ENCODE data around the gene TMX2. TPM values are rescaled to one million over a fixed set of nuclear protein-coding genes. Genes with fewer than 3 reads are reported as not detected.
"Not testable (repeated sequence)": the region's sequence is repeated elsewhere in the genome, so short reads cannot be mapped to it uniquely, and the experiment has no call there.

The TMX2 gene
- total RNA-seq, 1 experiment from 2014 or later, result 93.9 TPM

DNA sequence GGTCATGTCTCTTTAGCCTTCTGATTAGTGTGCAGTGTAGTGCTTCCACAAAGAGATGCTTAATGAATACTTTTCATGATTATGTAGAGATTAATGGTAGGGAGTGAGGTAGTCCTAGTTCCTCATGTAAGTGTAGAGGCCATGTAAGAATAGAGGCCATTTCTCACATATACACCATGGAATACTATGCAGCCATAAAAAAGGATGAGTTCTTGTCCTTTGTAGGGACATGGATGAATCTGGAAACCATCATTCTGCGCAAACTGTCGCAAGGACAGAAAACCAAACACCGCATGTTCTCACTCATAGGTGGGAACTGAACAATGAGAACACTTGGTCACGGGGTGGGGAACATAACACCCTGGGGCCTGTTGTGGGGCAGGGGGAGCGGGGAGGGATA is 21.9 kb upstream of the TMX2 start:
- Histone ChIP-seq H3K79me2 (ENCODE audit: insufficient read depth, low read length) (peaks cover 29% of the 10 kb centered on the region), H3K36me3 (ENCODE audit: control insufficient read depth in 1 of 2, insufficient read depth in 2 of 2, low read length in 2 of 2) (peaks cover 42 to 51% of the 10 kb centered on the region in 2 experiments)
- intact Hi-C loops (cut with micrococcal nuclease); H3K4me1 ChIP-seq (ENCODE audit: control insufficient read depth in 1 of 2, insufficient read depth in 2 of 2, low read length in 2 of 2); BruUV-seq (replicated peaks); H4K20me1 ChIP-seq (ENCODE audit: insufficient read depth); H2AFZ ChIP-seq (ENCODE audit: low read depth, low read length, poor library complexity, severe bottlenecking); H3K27me3 ChIP-seq (ENCODE audit: insufficient read depth, low read length); H3K4me2 ChIP-seq (ENCODE audit: low read length); CTCF ChIA-PET; H3K9me3 ChIP-seq (ENCODE audit: control insufficient read depth in 1 of 2, insufficient read depth in 1 of 2, low read depth in 1 of 2, low read length in 2 of 2); H3K4me3 ChIP-seq (replicated peaks in 1 of 2; ENCODE audit: low read depth in 1 of 2, low read length in 2 of 2); H3K9me2 ChIP-seq (ENCODE audit: insufficient read depth); RAD21 ChIA-PET (ENCODE audit: low non-redundant PET in 1 of 2, low total read pairs in 2 of 2, uncharacterized antibody in 2 of 2, unreplicated experiment in 2 of 2); DNase-seq (ENCODE audit: low read depth, low spot score); H3K9ac ChIP-seq (ENCODE audit: low read length); POLR2A ChIA-PET; H3K27ac ChIP-seq (ENCODE audit: low read depth, low read length); ATAC-seq: not testable (repeated sequence)

DNA sequence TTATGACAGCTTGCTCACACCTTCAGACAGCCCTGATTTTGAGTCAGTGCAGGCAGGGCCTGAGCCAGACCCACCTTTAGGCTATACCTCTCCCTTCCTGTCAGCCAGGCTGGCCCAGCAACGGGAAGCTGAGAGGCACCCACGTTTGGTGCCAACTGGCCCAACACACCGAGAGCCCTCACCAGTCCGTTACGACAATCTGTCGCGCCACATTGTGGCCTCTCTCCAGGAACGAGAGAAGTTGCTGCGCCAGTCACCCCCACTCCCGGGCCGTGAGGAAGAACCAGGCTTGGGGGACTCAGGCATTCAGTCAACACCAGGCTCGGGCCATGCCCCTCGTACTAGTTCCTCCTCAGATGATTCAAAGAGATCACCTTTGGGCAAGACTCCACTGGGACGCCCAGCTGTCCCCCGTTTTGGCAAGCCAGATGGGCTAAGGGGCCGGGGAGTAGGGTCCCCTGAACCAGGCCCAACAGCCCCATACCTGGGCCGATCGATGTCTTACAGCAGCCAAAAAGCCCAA is 13.5 kb upstream of the TMX2 start:
- H3K36me3 ChIP-seq (ENCODE audit: control insufficient read depth in 1 of 2, insufficient read depth in 2 of 2, low read length in 2 of 2), result peaks cover 32 to 48% of the 10 kb centered on the region in 2 experiments
- H3K4me1 ChIP-seq (ENCODE audit: control insufficient read depth in 1 of 2, insufficient read depth in 2 of 2, low read length in 2 of 2), result no peaks in the 10 kb centered on the region
- ChIA-PET POLR2A (no interaction called here), CTCF (interaction anchor here (1.0 kb wide), 1 partner anchor 102 kb away, joined by 3 read pairs; no protein-coding TSS in a partner anchor), RAD21 (ENCODE audit: low non-redundant PET in 1 of 2, low total read pairs in 2 of 2, uncharacterized antibody in 2 of 2, unreplicated experiment in 2 of 2) (no interaction called here)
- no peaks in the 10 kb centered on the region for H3K79me2 ChIP-seq (ENCODE audit: insufficient read depth, low read length)
- H3K9me2 ChIP-seq (ENCODE audit: insufficient read depth), result no peaks in the 10 kb centered on the region
- no peaks in the 10 kb centered on the region for H4K20me1 ChIP-seq (ENCODE audit: insufficient read depth)
- BruUV-seq (replicated peaks), result no TSS peak
- no peaks in the 10 kb centered on the region for H3K9me3 ChIP-seq (ENCODE audit: control insufficient read depth in 1 of 2, insufficient read depth in 1 of 2, low read depth in 1 of 2, low read length in 2 of 2)
- H2AFZ ChIP-seq (ENCODE audit: low read depth, low read length, poor library complexity, severe bottlenecking), result no peak overlapping the region
- intact Hi-C loops (cut with micrococcal nuclease), result no loop called here
- H3K4me2 ChIP-seq (ENCODE audit: low read length), result no peak overlapping the region
- H3K27me3 ChIP-seq (ENCODE audit: insufficient read depth, low read length), result no peaks in the 10 kb centered on the region
- no peak overlapping the region for H3K9ac ChIP-seq (ENCODE audit: low read length)
- H3K27ac ChIP-seq (ENCODE audit: low read depth, low read length), result no peak overlapping the region
- no peak overlapping the region for H3K4me3 ChIP-seq (replicated peaks in 1 of 2; ENCODE audit: low read depth in 1 of 2, low read length in 2 of 2)
- no peak for DNase-seq (ENCODE audit: low read depth, low spot score)
- ATAC-seq, result no peak
- TF ChIP-seq, protein P1, sequence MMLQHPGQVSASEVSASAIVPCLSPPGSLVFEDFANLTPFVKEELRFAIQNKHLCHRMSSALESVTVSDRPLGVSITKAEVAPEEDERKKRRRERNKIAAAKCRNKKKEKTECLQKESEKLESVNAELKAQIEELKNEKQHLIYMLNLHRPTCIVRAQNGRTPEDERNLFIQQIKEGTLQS (IDR thresholded peaks at IDR 0.05), result no peak
- no peak for TF ChIP-seq FOSL1 (IDR thresholded peaks at IDR 0.05; ENCODE audit: low read depth)
- no peak for TF ChIP-seq CBX3 (IDR thresholded peaks at IDR 0.05; ENCODE audit: low read depth)
- TF ChIP-seq, protein P2, sequence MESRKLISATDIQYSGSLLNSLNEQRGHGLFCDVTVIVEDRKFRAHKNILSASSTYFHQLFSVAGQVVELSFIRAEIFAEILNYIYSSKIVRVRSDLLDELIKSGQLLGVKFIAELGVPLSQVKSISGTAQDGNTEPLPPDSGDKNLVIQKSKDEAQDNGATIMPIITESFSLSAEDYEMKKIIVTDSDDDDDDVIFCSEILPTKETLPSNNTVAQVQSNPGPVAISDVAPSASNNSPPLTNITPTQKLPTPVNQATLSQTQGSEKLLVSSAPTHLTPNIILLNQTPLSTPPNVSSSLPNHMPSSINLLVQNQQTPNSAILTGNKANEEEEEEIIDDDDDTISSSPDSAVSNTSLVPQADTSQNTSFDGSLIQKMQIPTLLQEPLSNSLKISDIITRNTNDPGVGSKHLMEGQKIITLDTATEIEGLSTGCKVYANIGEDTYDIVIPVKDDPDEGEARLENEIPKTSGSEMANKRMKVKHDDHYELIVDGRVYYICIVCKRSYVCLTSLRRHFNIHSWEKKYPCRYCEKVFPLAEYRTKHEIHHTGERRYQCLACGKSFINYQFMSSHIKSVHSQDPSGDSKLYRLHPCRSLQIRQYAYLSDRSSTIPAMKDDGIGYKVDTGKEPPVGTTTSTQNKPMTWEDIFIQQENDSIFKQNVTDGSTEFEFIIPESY (IDR thresholded peaks at IDR 0.05; ENCODE audit: extremely low read depth, insufficient replicate concordance, low read length), result no peak
- TF ChIP-seq, protein P3, sequence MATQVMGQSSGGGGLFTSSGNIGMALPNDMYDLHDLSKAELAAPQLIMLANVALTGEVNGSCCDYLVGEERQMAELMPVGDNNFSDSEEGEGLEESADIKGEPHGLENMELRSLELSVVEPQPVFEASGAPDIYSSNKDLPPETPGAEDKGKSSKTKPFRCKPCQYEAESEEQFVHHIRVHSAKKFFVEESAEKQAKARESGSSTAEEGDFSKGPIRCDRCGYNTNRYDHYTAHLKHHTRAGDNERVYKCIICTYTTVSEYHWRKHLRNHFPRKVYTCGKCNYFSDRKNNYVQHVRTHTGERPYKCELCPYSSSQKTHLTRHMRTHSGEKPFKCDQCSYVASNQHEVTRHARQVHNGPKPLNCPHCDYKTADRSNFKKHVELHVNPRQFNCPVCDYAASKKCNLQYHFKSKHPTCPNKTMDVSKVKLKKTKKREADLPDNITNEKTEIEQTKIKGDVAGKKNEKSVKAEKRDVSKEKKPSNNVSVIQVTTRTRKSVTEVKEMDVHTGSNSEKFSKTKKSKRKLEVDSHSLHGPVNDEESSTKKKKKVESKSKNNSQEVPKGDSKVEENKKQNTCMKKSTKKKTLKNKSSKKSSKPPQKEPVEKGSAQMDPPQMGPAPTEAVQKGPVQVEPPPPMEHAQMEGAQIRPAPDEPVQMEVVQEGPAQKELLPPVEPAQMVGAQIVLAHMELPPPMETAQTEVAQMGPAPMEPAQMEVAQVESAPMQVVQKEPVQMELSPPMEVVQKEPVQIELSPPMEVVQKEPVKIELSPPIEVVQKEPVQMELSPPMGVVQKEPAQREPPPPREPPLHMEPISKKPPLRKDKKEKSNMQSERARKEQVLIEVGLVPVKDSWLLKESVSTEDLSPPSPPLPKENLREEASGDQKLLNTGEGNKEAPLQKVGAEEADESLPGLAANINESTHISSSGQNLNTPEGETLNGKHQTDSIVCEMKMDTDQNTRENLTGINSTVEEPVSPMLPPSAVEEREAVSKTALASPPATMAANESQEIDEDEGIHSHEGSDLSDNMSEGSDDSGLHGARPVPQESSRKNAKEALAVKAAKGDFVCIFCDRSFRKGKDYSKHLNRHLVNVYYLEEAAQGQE (IDR thresholded peaks at IDR 0.05; ENCODE audit: low read depth), result no peak
- no peak for TF ChIP-seq POLR2AphosphoS5 (IDR thresholded peaks at IDR 0.05; ENCODE audit: low read depth, low read length)
- no peak for TF ChIP-seq EGR1 (IDR thresholded peaks at IDR 0.05; ENCODE audit: low read depth)
- TF ChIP-seq, protein P4, sequence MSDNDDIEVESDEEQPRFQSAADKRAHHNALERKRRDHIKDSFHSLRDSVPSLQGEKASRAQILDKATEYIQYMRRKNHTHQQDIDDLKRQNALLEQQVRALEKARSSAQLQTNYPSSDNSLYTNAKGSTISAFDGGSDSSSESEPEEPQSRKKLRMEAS (IDR thresholded peaks at IDR 0.05), result no peak
- no peak for TF ChIP-seq YY1 (IDR thresholded peaks at IDR 0.05; ENCODE audit: extremely low read depth, insufficient replicate concordance, low read depth, low read length)
- TF ChIP-seq EZH2phosphoT487 (IDR thresholded peaks at IDR 0.05; ENCODE audit: borderline replicate concordance), result no peak
- no peak for TF ChIP-seq CEBPB (IDR thresholded peaks at IDR 0.05; ENCODE audit: low read depth)
- no peak for TF ChIP-seq SRF (IDR thresholded peaks at IDR 0.05; ENCODE audit: low read depth)
- no peak for TF ChIP-seq TCF7L2 (IDR thresholded peaks at IDR 0.05; ENCODE audit: borderline replicate concordance, extremely low read depth, insufficient read depth, insufficient read length)
- TF ChIP-seq ZNF274 (IDR thresholded peaks at IDR 0.05; ENCODE audit: low read depth, low read length), result no peak
- no peak for TF ChIP-seq SP1 (IDR thresholded peaks at IDR 0.05; ENCODE audit: low read depth)
- TF ChIP-seq ZFX (IDR thresholded peaks at IDR 0.05), result no peak
